DOHH2 (cell line): Measurements from ENCODE around the gene SLC52A3.

Source experiments
- EZH2phosphoT487 ChIP-seq: fragments of 200-600 bp; sonication (generic); IDR thresholded peaks from 2 replicates; pipeline ENCODE4 v1.6.1; 2017; ENCODE audit warnings: borderline replicate concordance, mild to moderate bottlenecking, antibody characterized with exemption, low read length, moderate library complexity, mixed read lengths
- TF ChIP-seq, protein P1 (sequence below): fragments of 200-600 bp; sonication (generic); IDR thresholded peaks from one replicate; pipeline ENCODE4 v1.5.1; 2014; ENCODE audit warnings: antibody characterized with exemption, mild to moderate bottlenecking, low read depth, low read length; ENCODE audit not compliant: poor library complexity, severe bottlenecking

DNA sequence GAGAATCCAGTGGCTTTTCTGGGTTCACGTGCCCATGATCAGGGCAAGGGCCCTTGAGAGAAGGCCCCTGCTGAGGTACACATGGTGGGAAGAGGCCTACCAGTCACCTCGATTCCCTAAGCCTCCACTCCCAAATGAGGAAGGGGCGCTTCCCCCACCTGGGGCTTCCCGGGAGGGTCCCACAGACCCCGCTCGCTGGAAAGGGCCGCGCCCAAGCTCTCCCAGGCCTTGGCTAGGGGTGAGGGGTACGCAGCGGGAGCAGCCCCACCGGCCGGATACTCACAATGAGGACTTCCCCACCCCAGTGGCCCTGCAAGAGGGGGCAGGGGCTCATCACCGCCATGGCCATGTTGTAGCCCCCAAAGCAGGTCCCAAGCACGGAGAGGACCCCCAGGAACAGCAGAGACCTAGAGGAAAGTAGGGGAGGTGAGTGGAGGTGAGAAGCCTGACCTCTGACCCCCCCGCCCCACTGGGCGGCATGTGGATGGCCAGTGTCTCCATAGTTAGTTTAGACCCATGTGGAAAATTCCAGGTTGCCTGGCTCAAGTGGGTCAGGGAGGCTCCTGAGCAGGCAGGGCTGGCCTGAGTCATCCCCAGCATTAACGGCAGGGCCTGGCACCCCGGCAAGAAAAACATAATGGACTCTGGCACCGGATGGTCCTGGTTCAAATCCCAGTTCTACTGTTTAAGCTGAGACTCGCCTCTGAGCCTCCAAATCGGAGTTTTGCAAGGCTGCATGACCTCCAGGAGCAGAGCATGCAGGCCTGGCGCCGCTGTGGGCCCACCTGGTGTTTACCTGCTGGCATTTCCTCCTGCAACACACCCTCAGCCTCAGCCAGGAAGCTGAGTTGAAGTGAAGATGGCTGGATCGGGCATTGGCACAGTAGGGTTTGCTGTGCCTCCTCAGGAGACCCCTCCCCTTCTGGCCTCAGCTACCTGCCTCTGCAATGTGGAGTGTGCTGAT, 6.6 kb downstream of the SLC52A3 start:
- TF ChIP-seq, protein P1, sequence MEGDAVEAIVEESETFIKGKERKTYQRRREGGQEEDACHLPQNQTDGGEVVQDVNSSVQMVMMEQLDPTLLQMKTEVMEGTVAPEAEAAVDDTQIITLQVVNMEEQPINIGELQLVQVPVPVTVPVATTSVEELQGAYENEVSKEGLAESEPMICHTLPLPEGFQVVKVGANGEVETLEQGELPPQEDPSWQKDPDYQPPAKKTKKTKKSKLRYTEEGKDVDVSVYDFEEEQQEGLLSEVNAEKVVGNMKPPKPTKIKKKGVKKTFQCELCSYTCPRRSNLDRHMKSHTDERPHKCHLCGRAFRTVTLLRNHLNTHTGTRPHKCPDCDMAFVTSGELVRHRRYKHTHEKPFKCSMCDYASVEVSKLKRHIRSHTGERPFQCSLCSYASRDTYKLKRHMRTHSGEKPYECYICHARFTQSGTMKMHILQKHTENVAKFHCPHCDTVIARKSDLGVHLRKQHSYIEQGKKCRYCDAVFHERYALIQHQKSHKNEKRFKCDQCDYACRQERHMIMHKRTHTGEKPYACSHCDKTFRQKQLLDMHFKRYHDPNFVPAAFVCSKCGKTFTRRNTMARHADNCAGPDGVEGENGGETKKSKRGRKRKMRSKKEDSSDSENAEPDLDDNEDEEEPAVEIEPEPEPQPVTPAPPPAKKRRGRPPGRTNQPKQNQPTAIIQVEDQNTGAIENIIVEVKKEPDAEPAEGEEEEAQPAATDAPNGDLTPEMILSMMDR, result no peak
- TF ChIP-seq EZH2phosphoT487, result no peak
